B cell (primary cell): ENCODE results near the gene TSGA10.

Experiments
- EZH2 ChIP-seq: IDR thresholded peaks from 2 replicates; pipeline ENCODE4 v1.6.1; 2012; ENCODE audit warnings: borderline replicate concordance, low read depth, mild to moderate bottlenecking, moderate library complexity, low read length; ENCODE audit not compliant: insufficient read depth, poor library complexity, severe bottlenecking
- TF ChIP-seq, protein P1 (sequence below): fragments of 200-600 bp; IDR thresholded peaks from one replicate; pipeline ENCODE4 v1.8.0; 2022; ENCODE audit warnings: antibody characterized with exemption, mild to moderate bottlenecking

- TF ChIP-seq, protein P1, sequence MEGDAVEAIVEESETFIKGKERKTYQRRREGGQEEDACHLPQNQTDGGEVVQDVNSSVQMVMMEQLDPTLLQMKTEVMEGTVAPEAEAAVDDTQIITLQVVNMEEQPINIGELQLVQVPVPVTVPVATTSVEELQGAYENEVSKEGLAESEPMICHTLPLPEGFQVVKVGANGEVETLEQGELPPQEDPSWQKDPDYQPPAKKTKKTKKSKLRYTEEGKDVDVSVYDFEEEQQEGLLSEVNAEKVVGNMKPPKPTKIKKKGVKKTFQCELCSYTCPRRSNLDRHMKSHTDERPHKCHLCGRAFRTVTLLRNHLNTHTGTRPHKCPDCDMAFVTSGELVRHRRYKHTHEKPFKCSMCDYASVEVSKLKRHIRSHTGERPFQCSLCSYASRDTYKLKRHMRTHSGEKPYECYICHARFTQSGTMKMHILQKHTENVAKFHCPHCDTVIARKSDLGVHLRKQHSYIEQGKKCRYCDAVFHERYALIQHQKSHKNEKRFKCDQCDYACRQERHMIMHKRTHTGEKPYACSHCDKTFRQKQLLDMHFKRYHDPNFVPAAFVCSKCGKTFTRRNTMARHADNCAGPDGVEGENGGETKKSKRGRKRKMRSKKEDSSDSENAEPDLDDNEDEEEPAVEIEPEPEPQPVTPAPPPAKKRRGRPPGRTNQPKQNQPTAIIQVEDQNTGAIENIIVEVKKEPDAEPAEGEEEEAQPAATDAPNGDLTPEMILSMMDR = no peak
- TF ChIP-seq EZH2 = no peak
These were observed 123.3 kb downstream of the TSGA10 start for GRCh38 chr2:99031481-99031880.
